Hematopoietic multipotent progenitor cell (in vitro differentiated cells): Measurements from ENCODE around the gene ORAI2. TPM values are rescaled to one million over a fixed set of nuclear protein-coding genes. Genes with fewer than 3 reads are reported as not detected.
A peak's percentile ranks its signal among the peaks of the same experiment; 100 is the strongest.
"Not testable (repeated sequence)": the region's sequence is repeated elsewhere in the genome, so short reads cannot be mapped to it uniquely, and the experiment has no call there.

Source experiments
- DNase-seq, 3 donors: peaks; one replicate each; pipeline ENCODE4 v3.0.0-alpha.2; 2011 to 2015; ENCODE audit warnings: low read depth in 2 of 3, low spot score in 2 of 3
- total RNA-seq: library from RNA; depleted of rRNA; stranded (reverse); fragments of >200 nt; gene quantifications from one replicate; pipeline ENCODE4 v1.2.3, GENCODE V29; 2012

Gene ORAI2
- total RNA-seq: 191 TPM

- peak; percentile 63 to 81 (median 79) for DNase-seq
Measured at GRCh38 chr7:102433219-102434038, at the start of gene ORAI2. TSS of gene ORAI2 (plus strand) at chr7:102433575. CDS start at chr7:102438957, 5,382 bp downstream.

GRCh38 chr7:102387064-102387463 is 46.3 kb upstream of the ORAI2 start:
- no peak for DNase-seq

GRCh38 chr7:102389810-102390209 is 43.6 kb upstream of the ORAI2 start:
- no peak for DNase-seq

- peak; percentile 40 to 72 (median 58) for DNase-seq
Measured at GRCh38 chr7:102390697-102391484, 42.5 kb upstream of the ORAI2 start.

GRCh38 chr7:102392330-102392729 is 41.0 kb upstream of the ORAI2 start:
- no peak for DNase-seq

GRCh38 chr7:102393467-102393866 is 39.9 kb upstream of the ORAI2 start:
- no peak for DNase-seq

- no peak for DNase-seq
Measured at GRCh38 chr7:102395592-102395872, 37.8 kb upstream of the ORAI2 start.

GRCh38 chr7:102395873-102396709 is 37.3 kb upstream of the ORAI2 start, which contains the start of gene PRKRIP1:
TSS of gene PRKRIP1 (plus strand) at chr7:102396363. CDS start at chr7:102396412, 49 bp downstream.
- DNase-seq: peak; percentile 77 to 84 (median 83)

GRCh38 chr7:102396710-102397019 is 36.7 kb upstream of the ORAI2 start:
- DNase-seq: no peak

- DNase-seq: no peak
Measured at GRCh38 chr7:102398543-102398942, 34.8 kb upstream of the ORAI2 start.

- no peak for DNase-seq
Measured at GRCh38 chr7:102400360-102400759, 33.0 kb upstream of the ORAI2 start.

- DNase-seq: no peak
Measured at GRCh38 chr7:102403563-102403962, 29.8 kb upstream of the ORAI2 start.

GRCh38 chr7:102404005-102404861 is 29.1 kb upstream of the ORAI2 start:
- DNase-seq: peak in 2 of 3 donors; percentile 53 to 77

- DNase-seq: not testable (repeated sequence)
Measured at GRCh38 chr7:102404862-102405188, 28.6 kb upstream of the ORAI2 start.

- no peak for DNase-seq
Measured at GRCh38 chr7:102407910-102408309, 25.5 kb upstream of the ORAI2 start.

GRCh38 chr7:102408530-102408929 is 24.8 kb upstream of the ORAI2 start:
- not testable (repeated sequence) for DNase-seq

GRCh38 chr7:102409340-102409739 is 24.0 kb upstream of the ORAI2 start:
- DNase-seq: no peak

GRCh38 chr7:102410123-102410522 is 23.3 kb upstream of the ORAI2 start:
- no peak for DNase-seq

- no peak for DNase-seq
Measured at GRCh38 chr7:102410918-102411317, 22.5 kb upstream of the ORAI2 start.

- peak in 1 of 3 donors; percentile 67 for DNase-seq
Measured at GRCh38 chr7:102412548-102412947, 20.8 kb upstream of the ORAI2 start.
